Measurements from ENCODE around the gene B3GNT7. TPM values are rescaled to one million over a fixed set of nuclear protein-coding genes. Genes with fewer than 3 reads are reported as not detected.

The B3GNT7 gene
- total RNA-seq, 1 experiment from 2014 or later, result 8.9 TPM

- DNase-seq, result no peak
- intact Hi-C loops (cut with micrococcal nuclease; ENCODE audit: unreplicated experiment), result no loop called here
- no peak overlapping the region for H3K27ac Mint-ChIP-seq (ENCODE audit: unreplicated experiment)
- no peak for TF ChIP-seq CTCF (IDR thresholded peaks at IDR 0.05; ENCODE audit: unreplicated experiment)
- peaks cover 29% of the 10 kb centered on the region for H3K4me1 Mint-ChIP-seq (ENCODE audit: low read depth, unreplicated experiment)
- no peak overlapping the region for H3K4me3 Mint-ChIP-seq (ENCODE audit: low read depth, unreplicated experiment)
- H3K36me3 Mint-ChIP-seq (ENCODE audit: insufficient read depth, unreplicated experiment), result peaks cover 18% of the 10 kb centered on the region
- CTCF ChIA-PET, result no interaction called here
- no TSS peak for BruUV-seq (replicated peaks)
- peaks cover 12% of the 10 kb centered on the region for H3K27me3 Mint-ChIP-seq (ENCODE audit: unreplicated experiment)
- H3K9me3 Mint-ChIP-seq (ENCODE audit: low read depth, unreplicated experiment), result no peaks in the 10 kb centered on the region
These were observed 3.5 kb upstream of the B3GNT7 start for GRCh38 chr2:231391981-231392380.

GRCh38 chr2:231392431-231393148, 2.9 kb upstream of the B3GNT7 start:
- Mint-ChIP-seq H3K4me1 (ENCODE audit: low read depth, unreplicated experiment) (peaks cover 33% of the 10 kb centered on the region), H3K4me3 (ENCODE audit: low read depth, unreplicated experiment) (no peak overlapping the region), H3K36me3 (ENCODE audit: insufficient read depth, unreplicated experiment) (peaks cover 21% of the 10 kb centered on the region), H3K27me3 (ENCODE audit: unreplicated experiment) (peaks cover 12% of the 10 kb centered on the region), H3K9me3 (ENCODE audit: low read depth, unreplicated experiment) (no peaks in the 10 kb centered on the region), H3K27ac (ENCODE audit: unreplicated experiment) (no peak overlapping the region)
- intact Hi-C loops (cut with micrococcal nuclease; ENCODE audit: unreplicated experiment), result no loop called here
- TF ChIP-seq CTCF (IDR thresholded peaks at IDR 0.05; ENCODE audit: unreplicated experiment), result no peak
- no TSS peak for BruUV-seq (replicated peaks)
- CTCF ChIA-PET, result no interaction called here
- DNase-seq, result no peak

- Mint-ChIP-seq H3K27ac (ENCODE audit: unreplicated experiment) (no peak overlapping the region), H3K4me3 (ENCODE audit: low read depth, unreplicated experiment) (no peak overlapping the region), H3K36me3 (ENCODE audit: insufficient read depth, unreplicated experiment) (peaks cover 24% of the 10 kb centered on the region), H3K4me1 (ENCODE audit: low read depth, unreplicated experiment) (peaks cover 27% of the 10 kb centered on the region), H3K27me3 (ENCODE audit: unreplicated experiment) (peaks cover 12% of the 10 kb centered on the region), H3K9me3 (ENCODE audit: low read depth, unreplicated experiment) (no peaks in the 10 kb centered on the region)
- BruUV-seq (replicated peaks), result no TSS peak
- DNase-seq, result no peak
- CTCF ChIA-PET, result no interaction called here
- intact Hi-C loops (cut with micrococcal nuclease; ENCODE audit: unreplicated experiment), result no loop called here
- peak; percentile 30 for TF ChIP-seq CTCF (IDR thresholded peaks at IDR 0.05; ENCODE audit: unreplicated experiment)
These were observed 2.1 kb upstream of the B3GNT7 start for GRCh38 chr2:231393149-231394131.

GRCh38 chr2:231394211-231395141, 1.0 kb upstream of the B3GNT7 start:
- Mint-ChIP-seq H3K4me1 (ENCODE audit: low read depth, unreplicated experiment) (peaks cover 21% of the 10 kb centered on the region), H3K4me3 (ENCODE audit: low read depth, unreplicated experiment) (peak overlapping the region; percentile 87), H3K9me3 (ENCODE audit: low read depth, unreplicated experiment) (no peaks in the 10 kb centered on the region), H3K36me3 (ENCODE audit: insufficient read depth, unreplicated experiment) (peaks cover 28% of the 10 kb centered on the region), H3K27me3 (ENCODE audit: unreplicated experiment) (peaks cover 12% of the 10 kb centered on the region), H3K27ac (ENCODE audit: unreplicated experiment) (peak overlapping the region; percentile 71)
- intact Hi-C loops (cut with micrococcal nuclease; ENCODE audit: unreplicated experiment), result no loop called here
- peak; percentile 19 for TF ChIP-seq CTCF (IDR thresholded peaks at IDR 0.05; ENCODE audit: unreplicated experiment)
- no peak for DNase-seq
- CTCF ChIA-PET, result no interaction called here
- no TSS peak for BruUV-seq (replicated peaks)
